IMR-90 (cell line): ENCODE data around the gene ZNF559. TPM values are rescaled to one million over a fixed set of nuclear protein-coding genes. Genes with fewer than 3 reads are reported as not detected.

Experiments
- ATAC-seq: fragments of 200-7000 bp; cut with Tn5 transposase; 2 replicates; pipeline ENCODE4 v1.9.1; 2020; ENCODE audit warnings: low read depth, mild to moderate bottlenecking, moderate library complexity
- BruUV-seq: library from RNA; stranded (reverse); fragments of 400-500 nt; replicated peaks from 2 replicates; lab custom pipeline; 2021; lab: Mats Ljungman, UMichigan
- CTCF ChIA-PET: fragments of 300-600 bp; formaldehyde crosslinking; extraction: SDS; loops from one replicate; lab custom pipeline; 2021; ENCODE audit warnings: antibody characterized with exemption; lab: Yijun Ruan, JAX
- POLR2A ChIA-PET: fragments of 300-600 bp; sonication (Branson Sonifier 250); formaldehyde crosslinking; loops from one replicate; lab custom pipeline; 2022; ENCODE audit warnings: antibody characterized with exemption; ENCODE audit not compliant: unreplicated experiment; lab: Charles Lee
- DNase-seq: peaks from one replicate; pipeline ENCODE4 v3.0.0; 2013
- H2AFZ ChIP-seq: replicated peaks from 2 replicates; pipeline ENCODE3; 2013; ENCODE audit warnings: low read length, mild to moderate bottlenecking; ENCODE audit not compliant: poor library complexity
- H2AK5ac ChIP-seq: 2 replicates; pipeline ENCODE4 v1.6.1; 2013; ENCODE audit warnings: low read depth, low read length, inconsistent platforms
- H2AK9ac ChIP-seq: replicated peaks from 2 replicates; pipeline ENCODE3; 2013; ENCODE audit warnings: mild to moderate bottlenecking, low read depth, low read length, moderate library complexity; ENCODE audit not compliant: poor library complexity
- H2BK120ac ChIP-seq: 2 replicates; pipeline ENCODE4 v1.6.1; 2013; ENCODE audit warnings: low read depth, low read length, inconsistent platforms
- H2BK15ac ChIP-seq: 3 replicates; pipeline ENCODE4 v1.6.1; 2013; ENCODE audit warnings: low read depth, low read length, inconsistent platforms
- H2BK20ac ChIP-seq: 2 replicates; pipeline ENCODE4 v1.6.1; 2013; ENCODE audit warnings: low read depth, mild to moderate bottlenecking, inconsistent platforms, low read length, moderate library complexity
- H2BK5ac ChIP-seq: 2 replicates; pipeline ENCODE4 v1.6.1; 2013; ENCODE audit warnings: mild to moderate bottlenecking, low read depth, low read length, inconsistent platforms; ENCODE audit not compliant: poor library complexity, severe bottlenecking
- H3K14ac ChIP-seq: replicated peaks from 2 replicates; pipeline ENCODE4 v1.6.1; 2013; ENCODE audit warnings: low read depth, low read length, inconsistent platforms
- H3K18ac ChIP-seq: 2 replicates; pipeline ENCODE4 v1.6.1; 2013; ENCODE audit warnings: low read depth, low read length, control low read depth
- H3K23ac ChIP-seq: 2 replicates; pipeline ENCODE4 v1.6.1; 2013; ENCODE audit warnings: low read depth, low read length, inconsistent platforms
- H3K27ac ChIP-seq: 2 replicates; pipeline ENCODE4 v1.5.1; 2013; ENCODE audit warnings: mild to moderate bottlenecking, control low read depth, low read length; ENCODE audit not compliant: insufficient read depth
- H3K27me3 ChIP-seq: 2 replicates; pipeline ENCODE4 v1.6.1; 2013; ENCODE audit warnings: low read length; ENCODE audit not compliant: control insufficient read depth, insufficient read depth
- H3K36me3 ChIP-seq: 2 replicates; pipeline ENCODE4 v1.6.1; 2013; ENCODE audit warnings: low read length, mixed read lengths; ENCODE audit not compliant: control insufficient read depth, insufficient read depth
- H3K4ac ChIP-seq: 2 replicates; pipeline ENCODE4 v1.6.1; 2013; ENCODE audit warnings: low read depth, low read length, inconsistent platforms
- H3K4me1 ChIP-seq: 2 replicates; pipeline ENCODE4 v1.6.1; 2013; ENCODE audit warnings: low read length, mixed read lengths; ENCODE audit not compliant: control insufficient read depth, insufficient read depth
- H3K4me2 ChIP-seq: 2 replicates; pipeline ENCODE4 v1.6.1; 2013; ENCODE audit warnings: low read depth, mild to moderate bottlenecking, control low read depth, low read length, moderate library complexity
- H3K4me3 ChIP-seq: 2 replicates; pipeline ENCODE4 v1.5.1; 2013; ENCODE audit warnings: low read depth, mild to moderate bottlenecking, control low read depth, low read length, moderate library complexity; ENCODE audit not compliant: insufficient read depth
- H3K56ac ChIP-seq: 2 replicates; pipeline ENCODE4 v1.6.1; 2013; ENCODE audit warnings: low read length, inconsistent platforms; ENCODE audit not compliant: insufficient read depth; ENCODE audit errors: extremely low read depth
- H3K79me1 ChIP-seq, 2 experiments: 2 replicates each; pipeline ENCODE4 v1.6.1; 2013; ENCODE audit warnings: low read length in 2 of 2, inconsistent platforms in 1 of 2, low read depth in 1 of 2
- H3K9ac ChIP-seq: 2 replicates; pipeline ENCODE4 v1.6.1; 2013; ENCODE audit warnings: low read depth, low read length, control low read depth
- H3K9me1 ChIP-seq: 2 replicates; pipeline ENCODE4 v1.6.1; 2013; ENCODE audit warnings: low read length, inconsistent platforms; ENCODE audit not compliant: insufficient read depth
- H3K9me3 ChIP-seq: 2 replicates; pipeline ENCODE4 v1.6.1; 2013; ENCODE audit warnings: low read length; ENCODE audit not compliant: control insufficient read depth, insufficient read depth
- H4K20me1 ChIP-seq: 2 replicates; pipeline ENCODE4 v1.6.1; 2013; ENCODE audit warnings: low read length, inconsistent platforms; ENCODE audit not compliant: insufficient read depth
- H4K5ac ChIP-seq: 2 replicates; pipeline ENCODE4 v1.6.1; 2013; ENCODE audit warnings: mild to moderate bottlenecking, low read depth, low read length, control low read depth
- H4K8ac ChIP-seq, 2 experiments: 2 replicates each; pipeline ENCODE4 v1.6.1; 2013; ENCODE audit warnings: low read depth in 2 of 2, low read length in 2 of 2, control low read depth in 1 of 2, inconsistent platforms in 1 of 2
- H4K91ac ChIP-seq: 2 replicates; pipeline ENCODE4 v1.6.1; 2013; ENCODE audit warnings: low read depth, low read length, inconsistent platforms; ENCODE audit not compliant: insufficient read depth
- POLR2A ChIP-seq: IDR thresholded peaks from 2 replicates; pipeline ENCODE4 v1.6.1; 2012; ENCODE audit warnings: mild to moderate bottlenecking, low read depth, low read length
- RCOR1 ChIP-seq: IDR thresholded peaks from 2 replicates; pipeline ENCODE4 v1.6.1; 2012; ENCODE audit warnings: mild to moderate bottlenecking, low read length, improper control_type of control experiment; ENCODE audit not compliant: insufficient replicate concordance
- WGBS, 2 experiments: methylation state at CpG; one replicate each; pipeline versions ENCODE4 v1.1.5 to v1.1.7; 2013; ENCODE audit warnings: missing lambda C conversion rate in 2 of 2; ENCODE audit not compliant: insufficient read length in 1 of 2; ENCODE audit errors: extremely low coverage in 2 of 2; 5-methylcytosine and 5-hydroxymethylcytosine counted together
- dilution Hi-C: fragments of 300-500 bp; cut with HindIII; formaldehyde crosslinking; loops from one replicate; pipeline ENCODE4 v1.14.3; 2018; ENCODE audit warnings: low sequenced_read_pairs; ENCODE audit not compliant: unreplicated experiment
- in situ Hi-C: fragments of 300-500 bp; cut with MboI; formaldehyde crosslinking; loops from 3 replicates; pipeline ENCODE4 v1.14.3; 2019; ENCODE audit warnings: low sequenced_read_pairs, inconsistent platforms, mixed read lengths
- intact Hi-C: fragments of 100-400 bp; cut with micrococcal nuclease; formaldehyde crosslinking; loops from 2 replicates; pipeline ENCODE4 v1.10.0; 2022
- polyA plus RNA-seq, 3 experiments: library from polyadenylated mRNA; depleted of rRNA; stranded (reverse); fragments of >200 nt; gene quantifications; 2 replicates each; pipeline ENCODE4 v1.2.3, GENCODE V29; 2012; ENCODE audit warnings: low replicate concordance in 1 of 3
- total RNA-seq: library from RNA; depleted of rRNA; stranded (reverse); fragments of >200 nt; gene quantifications from 2 replicates; pipeline ENCODE4 v1.2.3, GENCODE V29; 2012
- TF ChIP-seq, protein P1 (sequence below): fragments of 150-350 bp; IDR thresholded peaks from 2 replicates; pipeline ENCODE4 v1.6.1; 2016; ENCODE audit warnings: low read depth, mild to moderate bottlenecking, low read length, moderate library complexity, borderline replicate concordance

Gene ZNF559
- total and polyA plus RNA-seq, 2 of the 4 experiments (the other 2 are of a cell fraction), result 8.8 to 9.9 TPM

DNA sequence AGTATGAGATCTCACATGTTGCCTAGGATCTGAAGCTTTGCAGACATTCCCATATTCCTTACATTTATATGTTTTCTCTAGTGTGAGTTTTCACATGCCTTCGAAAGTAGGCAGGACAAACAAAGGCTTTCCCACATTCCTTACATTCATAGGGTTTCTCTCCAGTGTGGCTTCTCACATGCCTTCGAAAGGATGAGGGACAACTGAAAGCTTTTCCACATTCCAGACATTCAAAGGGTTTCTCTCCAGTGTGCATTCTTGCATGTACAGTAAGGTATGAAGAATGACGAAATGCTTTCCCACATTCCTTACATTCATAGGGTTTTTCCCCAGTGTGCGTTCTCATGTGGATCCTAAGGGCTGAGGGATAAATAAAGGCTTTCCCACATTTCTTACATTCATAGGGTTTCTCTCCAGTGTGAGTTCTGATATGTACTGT is 28.5 kb upstream of the ZNF559 start:
- no peak overlapping the region for H4K8ac ChIP-seq
- no peak overlapping the region for H4K5ac ChIP-seq
- no peak overlapping the region for H3K56ac ChIP-seq
- H3K18ac ChIP-seq, result no peak overlapping the region
- no peak overlapping the region for H3K4me2 ChIP-seq
- no peak overlapping the region for H2BK120ac ChIP-seq
- no peaks in the 10 kb centered on the region for H3K27me3 ChIP-seq
- no peak overlapping the region for H2BK5ac ChIP-seq
- H3K9me1 ChIP-seq, result no peaks in the 10 kb centered on the region
- H3K4ac ChIP-seq, result no peak overlapping the region
- H3K9ac ChIP-seq, result no peak overlapping the region
- H2AFZ ChIP-seq, result no peak overlapping the region
- DNase-seq (no peak), ATAC-seq (no peak)
- dilution Hi-C loops (no loop called here), intact Hi-C loops (no loop called here), in situ Hi-C loops (no loop called here)
- 80% methylated on average over 1 of the region's 4 CpGs; no CpG with 5 or more reads in 1 of the 2 experiments for WGBS, 2 experiments
- H3K4me3 ChIP-seq, result no peak overlapping the region
- no peak overlapping the region for H2BK20ac ChIP-seq
- H3K9me3 ChIP-seq, result peaks cover 58% of the 10 kb centered on the region
- H3K14ac ChIP-seq, result no peak overlapping the region
- TF ChIP-seq RCOR1 (no peak), POLR2A (no peak)
- TF ChIP-seq, protein P1, sequence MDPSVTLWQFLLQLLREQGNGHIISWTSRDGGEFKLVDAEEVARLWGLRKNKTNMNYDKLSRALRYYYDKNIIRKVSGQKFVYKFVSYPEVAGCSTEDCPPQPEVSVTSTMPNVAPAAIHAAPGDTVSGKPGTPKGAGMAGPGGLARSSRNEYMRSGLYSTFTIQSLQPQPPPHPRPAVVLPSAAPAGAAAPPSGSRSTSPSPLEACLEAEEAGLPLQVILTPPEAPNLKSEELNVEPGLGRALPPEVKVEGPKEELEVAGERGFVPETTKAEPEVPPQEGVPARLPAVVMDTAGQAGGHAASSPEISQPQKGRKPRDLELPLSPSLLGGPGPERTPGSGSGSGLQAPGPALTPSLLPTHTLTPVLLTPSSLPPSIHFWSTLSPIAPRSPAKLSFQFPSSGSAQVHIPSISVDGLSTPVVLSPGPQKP, result no peak
- H2AK9ac ChIP-seq, result no peak overlapping the region
- no TSS peak for BruUV-seq
- no peak overlapping the region for H3K23ac ChIP-seq
- H2AK5ac ChIP-seq, result no peak overlapping the region
- CTCF ChIA-PET, result no interaction called here
- POLR2A ChIA-PET, result no interaction called here
- H3K27ac ChIP-seq, result no peak overlapping the region
- no peaks in the 10 kb centered on the region for H3K4me1 ChIP-seq
- H2BK15ac ChIP-seq, result no peak overlapping the region
- H3K79me1 ChIP-seq, result peaks cover 3 to 6% of the 10 kb centered on the region in 2 experiments; a peak in 3 of 4 replicates
- H4K91ac ChIP-seq, result no peak overlapping the region
- H4K20me1 ChIP-seq, result no peaks in the 10 kb centered on the region
- peaks cover 37% of the 10 kb centered on the region for H3K36me3 ChIP-seq
